Measurements from ENCODE around the gene RAB27B.

Gene RAB27B

DNA sequence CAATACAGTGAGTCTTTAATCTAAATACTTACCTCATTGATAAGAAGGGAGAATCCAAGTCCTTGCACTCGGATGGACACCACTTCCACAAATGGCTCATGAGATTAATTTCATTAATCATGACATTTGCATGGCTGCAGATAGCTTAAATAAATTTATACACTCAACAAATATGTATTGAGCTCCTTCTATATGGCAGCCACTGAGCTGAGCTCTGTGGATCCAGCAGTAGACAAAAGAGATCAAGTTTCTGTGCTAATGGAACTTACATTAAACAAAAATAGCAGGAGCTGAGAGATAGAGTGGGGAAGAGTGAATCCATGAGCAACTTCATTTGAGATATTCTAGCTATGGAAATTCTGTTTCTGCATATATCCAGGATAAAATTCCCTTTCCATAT is 44.4 kb downstream of the RAB27B start:
- DNase-seq = no peak

- DNase-seq = no peak
These were observed 45.6 kb downstream of the RAB27B start for GRCh38 chr18:54873884-54874255.

GRCh38 chr18:54875063-54875462 is 46.8 kb downstream of the RAB27B start:
- DNase-seq = no peak

DNA sequence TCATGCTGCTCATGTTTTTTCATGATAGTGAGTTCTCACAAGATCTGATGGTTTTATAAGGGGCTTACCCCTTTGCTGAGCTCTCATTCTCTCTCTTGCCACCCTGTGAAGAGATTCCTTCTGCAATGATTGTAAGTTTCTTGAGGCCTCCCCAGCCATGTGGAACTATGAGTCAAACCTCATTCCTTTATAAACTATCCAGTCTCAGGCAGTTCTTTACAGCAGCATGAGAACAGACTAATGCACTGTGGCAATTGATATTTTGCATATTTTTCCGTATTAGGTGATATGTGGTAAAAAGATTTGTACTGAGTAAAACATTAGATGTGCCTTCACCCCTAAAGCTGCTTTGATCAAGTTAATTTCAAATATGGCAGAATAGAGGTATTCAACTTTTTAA is 48.8 kb downstream of the RAB27B start:
- no peak for DNase-seq

DNA sequence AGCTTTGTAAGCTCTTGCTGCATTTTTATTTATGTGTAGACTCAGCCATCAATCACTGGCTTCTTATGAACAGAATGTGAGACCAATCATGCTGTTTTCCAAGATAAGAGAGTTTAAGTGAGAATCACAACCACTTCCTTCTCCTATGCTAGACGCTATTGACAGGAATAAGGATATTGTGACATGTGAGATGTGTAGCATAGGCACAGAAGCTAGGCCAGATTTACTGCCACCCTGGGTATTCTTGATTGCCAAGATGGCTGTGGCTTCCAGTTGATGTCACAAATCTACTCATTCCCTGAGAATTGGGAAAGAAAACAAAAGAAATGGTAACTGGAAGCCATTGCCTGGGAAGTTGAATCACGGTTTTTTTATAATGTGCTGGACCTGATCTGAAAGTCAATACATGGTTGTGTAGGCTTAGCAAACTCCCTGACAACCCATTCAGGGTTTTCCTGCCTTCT is 49.9 kb downstream of the RAB27B start:
- DNase-seq = no peak

GRCh38 chr18:54878659-54879358 is 50.5 kb downstream of the RAB27B start:
- DNase-seq = no peak

DNA sequence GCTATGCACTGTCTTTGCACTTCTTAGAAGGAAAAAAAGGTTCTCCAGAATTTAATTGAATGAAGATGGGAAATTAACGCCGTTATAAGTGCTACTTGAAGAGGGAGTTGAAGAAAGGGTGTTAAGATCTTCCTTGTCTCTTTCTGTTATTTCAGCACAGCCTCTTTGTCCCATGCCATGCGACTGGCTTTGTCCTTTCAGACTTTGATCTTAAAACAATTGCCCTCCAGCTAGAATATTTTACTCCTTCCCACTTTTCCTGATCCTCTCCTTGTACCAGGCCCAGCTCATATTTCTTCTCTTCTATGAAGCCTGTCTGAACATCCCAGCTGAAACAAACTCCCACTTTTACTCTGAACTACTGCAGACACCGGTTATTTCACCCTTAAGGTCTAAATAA is 51.4 kb downstream of the RAB27B start:
- DNase-seq = no peak

DNA sequence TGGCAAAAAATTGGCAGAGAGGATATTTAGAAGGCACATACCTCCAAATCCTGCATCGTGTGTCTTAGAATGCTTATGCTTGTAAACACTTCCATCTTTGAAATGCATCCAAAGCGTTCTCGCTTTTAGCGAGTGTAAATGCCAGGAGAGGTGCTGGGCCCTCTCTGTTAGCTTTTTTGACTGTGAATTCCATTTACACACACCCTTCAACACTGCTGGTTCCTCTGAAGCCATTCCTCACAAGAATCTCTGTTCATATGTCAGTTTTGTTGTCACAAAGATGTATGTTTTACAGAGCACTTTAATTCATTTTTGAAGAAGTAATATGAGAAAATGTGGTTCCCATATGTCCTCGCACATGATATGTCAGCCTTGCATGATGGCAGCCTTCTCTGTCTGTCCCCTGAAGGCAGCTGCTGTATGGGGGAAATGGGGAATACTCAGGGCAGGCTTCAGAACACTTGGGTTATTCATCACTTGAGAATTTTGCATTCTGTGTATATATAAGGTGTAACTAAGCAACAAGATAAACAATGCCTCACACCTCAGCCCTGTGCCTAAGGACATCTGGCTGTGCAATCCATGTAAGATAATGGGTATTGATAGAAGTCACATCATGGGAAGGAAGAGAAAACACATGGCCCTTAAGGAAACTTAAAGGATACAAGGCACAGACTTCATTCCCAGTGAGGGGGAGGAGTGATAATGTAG is 52.3 kb downstream of the RAB27B start:
- no peak for DNase-seq

- DNase-seq = no peak
These were observed 53.0 kb downstream of the RAB27B start for GRCh38 chr18:54881229-54881768.

DNA sequence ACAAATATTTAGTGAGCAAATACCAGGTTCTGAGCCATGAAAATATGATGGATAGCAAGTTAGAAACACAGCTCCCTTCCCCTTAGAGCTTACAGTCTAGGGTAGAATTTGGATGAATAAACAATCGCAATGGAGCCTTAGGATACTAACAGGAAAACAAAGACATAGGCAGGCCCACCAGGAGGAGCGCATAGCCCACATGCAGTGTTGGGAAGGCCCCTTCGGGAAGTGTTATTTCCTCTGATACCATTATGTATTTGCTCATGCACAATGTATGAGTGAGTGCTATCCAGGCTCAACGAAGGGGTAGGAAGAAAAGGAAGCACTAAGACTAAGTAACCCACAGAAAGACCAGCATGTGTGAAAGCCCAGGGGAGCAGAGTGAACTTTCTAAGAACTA is 54.0 kb downstream of the RAB27B start:
- no peak for DNase-seq

DNA sequence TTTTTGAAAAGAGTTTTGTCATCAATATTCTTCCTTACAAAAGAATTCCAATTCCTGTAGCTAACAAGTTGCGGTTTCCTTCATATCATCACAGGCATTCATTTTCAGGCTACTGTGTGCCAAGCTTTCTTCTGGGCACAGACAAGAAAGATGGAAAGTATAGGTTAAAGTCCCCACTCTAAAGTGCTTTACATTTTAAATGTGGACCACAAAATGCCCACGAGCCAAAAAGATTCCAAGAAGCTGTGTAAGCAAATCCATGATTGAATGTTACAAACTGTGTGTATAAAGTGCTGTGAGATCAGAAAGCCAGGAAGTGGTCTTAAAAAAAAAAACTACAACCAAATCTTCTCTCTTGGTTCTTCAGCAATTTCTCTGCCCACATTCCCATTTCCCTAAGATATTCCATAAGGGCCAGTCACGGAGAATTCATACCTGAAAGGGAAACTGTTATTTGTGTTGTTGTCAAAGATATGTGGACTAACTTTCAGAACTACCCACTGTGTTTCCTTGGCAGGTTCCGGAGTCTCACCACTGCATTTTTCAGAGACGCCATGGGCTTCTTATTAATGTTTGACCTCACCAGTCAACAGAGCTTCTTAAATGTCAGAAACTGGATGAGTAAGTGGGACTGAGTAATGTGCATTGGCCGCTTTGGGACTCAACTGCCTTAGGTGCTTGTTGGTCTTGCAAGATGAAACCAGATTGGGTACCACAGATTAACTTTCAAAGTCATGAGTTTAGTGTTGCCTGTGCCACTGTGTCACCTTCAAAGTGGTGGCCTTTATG is 55.7 kb downstream of the RAB27B start:
- no peak for DNase-seq

DNA sequence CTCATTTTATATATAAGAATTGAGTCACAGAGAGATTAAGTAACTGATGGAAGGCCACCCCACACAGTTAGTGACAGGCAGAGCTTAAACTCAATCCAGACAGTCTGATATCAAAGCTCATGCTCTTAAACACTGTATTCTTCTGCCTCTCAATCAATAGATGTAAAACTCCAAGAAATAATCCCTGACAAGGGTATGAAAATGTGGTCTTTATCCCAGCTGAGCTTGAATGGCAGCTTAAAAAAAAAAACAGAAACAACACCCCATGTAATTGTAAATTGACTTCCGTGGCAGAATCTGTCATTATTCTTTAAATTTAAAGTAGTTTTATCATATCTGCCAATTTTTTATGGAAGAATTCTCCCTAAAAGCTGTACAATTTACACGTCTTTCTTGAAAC is 60.1 kb downstream of the RAB27B start:
- DNase-seq = no peak

GRCh38 chr18:54888933-54889332 is 60.7 kb downstream of the RAB27B start:
- no peak for DNase-seq

DNA sequence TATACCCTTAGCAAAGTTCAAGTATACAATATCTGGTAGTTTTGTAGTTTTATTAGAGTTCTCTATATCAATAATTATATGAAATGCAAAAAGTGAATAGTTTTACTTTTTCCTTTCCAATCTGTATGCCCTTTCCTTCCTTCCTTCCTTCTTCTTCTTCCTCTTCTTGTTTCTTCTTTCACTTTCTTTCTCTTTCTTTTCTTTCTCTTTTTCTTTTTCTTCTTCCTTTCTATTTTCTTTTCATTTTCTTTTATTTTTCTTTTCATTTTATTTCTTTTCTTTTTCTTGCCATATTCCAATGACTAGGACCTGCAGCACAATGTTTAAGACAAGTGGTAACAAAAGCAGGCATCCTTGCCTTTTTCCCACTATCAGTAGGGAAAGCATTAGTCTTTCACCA is 71.2 kb downstream of the RAB27B start:
- no peak for DNase-seq

- DNase-seq = no peak
These were observed 72.0 kb downstream of the RAB27B start for GRCh38 chr18:54900290-54900689.

DNA sequence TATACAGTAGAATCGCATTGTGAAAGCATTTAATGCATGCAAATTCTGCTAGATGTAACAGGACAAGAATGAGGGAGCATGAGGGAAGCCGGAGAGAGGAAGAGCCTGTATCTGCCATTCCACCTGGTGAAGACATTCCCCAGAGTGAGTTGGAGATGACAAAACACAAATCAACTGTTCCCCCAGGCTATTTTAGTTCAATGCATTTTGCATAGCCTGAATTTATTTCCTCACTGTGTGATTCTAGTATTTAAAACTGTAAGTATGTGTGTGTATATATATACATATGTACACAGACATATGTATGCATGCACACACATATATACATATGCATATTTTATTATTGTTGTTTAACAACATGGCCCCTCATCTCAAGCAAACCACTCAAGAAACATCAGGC is 76.3 kb downstream of the RAB27B start:
- no peak for DNase-seq

- no peak for DNase-seq
These were observed 77.4 kb downstream of the RAB27B start for GRCh38 chr18:54905629-54906028.

- no peak for DNase-seq
These were observed 78.3 kb downstream of the RAB27B start for GRCh38 chr18:54906331-54907185.

- no peak for DNase-seq
These were observed 81.3 kb downstream of the RAB27B start for GRCh38 chr18:54909538-54909937.

- DNase-seq = no peak
These were observed 82.1 kb downstream of the RAB27B start for GRCh38 chr18:54910161-54910919.

DNA sequence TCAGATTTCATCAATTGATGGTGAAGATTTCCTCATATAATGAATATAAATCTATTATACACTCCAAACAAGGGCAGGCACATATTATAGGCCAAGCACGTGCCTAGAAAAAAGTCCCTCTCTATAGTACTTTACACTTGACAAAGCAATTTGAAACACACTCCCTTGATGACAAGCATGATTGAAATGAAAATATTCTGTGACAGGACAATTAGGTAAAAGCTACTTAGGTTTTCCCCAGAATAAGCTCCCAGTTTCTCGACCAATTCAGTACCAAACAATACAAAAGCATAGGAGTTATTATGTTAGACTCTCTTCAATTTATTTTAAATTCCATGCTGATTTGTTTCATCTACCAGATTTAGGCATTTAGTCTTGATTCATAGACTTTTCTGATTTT is 83.3 kb downstream of the RAB27B start:
- no peak for DNase-seq

- no peak for DNase-seq
These were observed 86.5 kb downstream of the RAB27B start for GRCh38 chr18:54914816-54915215.
